Activated CD4-positive, CD25-positive, alpha-beta regulatory T cell treated with anti-CD3 and anti-CD28 coated beads, Interleukin-2, amount 50 U/mL, for 24 hours (primary cell): Measurements from ENCODE around the gene SLC35E3.
"Not testable (repeated sequence)": the region's sequence is repeated elsewhere in the genome, so short reads cannot be mapped to it uniquely, and the experiment has no call there.

Experiments
- ATAC-seq, 2 donors: fragments of 150-1000 bp; cut with Tn5 transposase; one replicate each; pipeline ENCODE4 v1.10.0; 2021; ENCODE audit warnings: mild to moderate bottlenecking in 1 of 2, moderate library complexity in 1 of 2

The SLC35E3 gene

GRCh38 chr12:68796399-68796798, 50.4 kb downstream of the SLC35E3 start:
- no peak for ATAC-seq

- no peak for ATAC-seq
These were observed 52.9 kb downstream of the SLC35E3 start for GRCh38 chr12:68798882-68799234.

- ATAC-seq = no peak
These were observed 54.3 kb downstream of the SLC35E3 start for GRCh38 chr12:68800294-68800693.

- not testable (repeated sequence) for ATAC-seq
These were observed 55.1 kb downstream of the SLC35E3 start for GRCh38 chr12:68801124-68801523.

- ATAC-seq = not testable (repeated sequence)
These were observed 56.4 kb downstream of the SLC35E3 start for GRCh38 chr12:68802372-68802745.

GRCh38 chr12:68802911-68803651, 57.1 kb downstream of the SLC35E3 start:
- ATAC-seq = not testable (repeated sequence)

- no peak for ATAC-seq
These were observed 58.1 kb downstream of the SLC35E3 start for GRCh38 chr12:68803948-68804656.

GRCh38 chr12:68804657-68805591, 58.9 kb downstream of the SLC35E3 start:
- ATAC-seq = no peak

- no peak for ATAC-seq
These were observed 59.7 kb downstream of the SLC35E3 start for GRCh38 chr12:68805592-68806120.

- no peak for ATAC-seq
These were observed 60.7 kb downstream of the SLC35E3 start for GRCh38 chr12:68806488-68807237.

GRCh38 chr12:68807274-68807575, 61.2 kb downstream of the SLC35E3 start:
- not testable (repeated sequence) for ATAC-seq

GRCh38 chr12:68807576-68808387, 61.8 kb downstream of the SLC35E3 start, which contains the start of gene MDM2:
TSS of gene MDM2 (plus strand) at chr12:68808177. CDS start at chr12:68808478, 301 bp downstream.
- peak; percentile 84 to 85 for ATAC-seq

- peak; percentile 22 to 41 for ATAC-seq
These were observed 62.6 kb downstream of the SLC35E3 start for GRCh38 chr12:68808388-68809189.

- ATAC-seq = peak in 1 of 2 donors; percentile 0
These were observed 63.4 kb downstream of the SLC35E3 start for GRCh38 chr12:68809190-68810026.

GRCh38 chr12:68810027-68810389, 64.0 kb downstream of the SLC35E3 start:
- ATAC-seq = not testable (repeated sequence)

- not testable (repeated sequence) for ATAC-seq
These were observed 65.6 kb downstream of the SLC35E3 start for GRCh38 chr12:68811573-68811972.

- ATAC-seq = no peak
These were observed 66.7 kb downstream of the SLC35E3 start for GRCh38 chr12:68812553-68813241.

GRCh38 chr12:68813242-68813593, 67.2 kb downstream of the SLC35E3 start:
- no peak for ATAC-seq
